Mesodermal cell (in vitro differentiated cells): ENCODE measurements around the gene SLC17A2.
"Not testable (repeated sequence)": the region's sequence is repeated elsewhere in the genome, so short reads cannot be mapped to it uniquely, and the experiment has no call there.

Experiments
- H3K27ac ChIP-seq: 2 replicates; pipeline ENCODE4 v1.7.0; 2013; ENCODE audit warnings: mild to moderate bottlenecking, low read depth, low read length, moderate library complexity; ENCODE audit not compliant: severe bottlenecking
- H3K36me3 ChIP-seq: 2 replicates; pipeline ENCODE4 v1.7.1; 2013; ENCODE audit warnings: mild to moderate bottlenecking, low read length, moderate library complexity; ENCODE audit not compliant: control insufficient read depth, insufficient read depth
- H3K4me1 ChIP-seq: one replicate; pipeline ENCODE4 v1.7.1; 2013; ENCODE audit warnings: mild to moderate bottlenecking, low read length; ENCODE audit not compliant: insufficient read depth, control insufficient read depth, poor library complexity, severe bottlenecking
- H3K4me3 ChIP-seq: 2 replicates; pipeline ENCODE4 v1.7.0; 2013; ENCODE audit warnings: low read length, control low read depth, mild to moderate bottlenecking; ENCODE audit not compliant: insufficient read depth, poor library complexity, severe bottlenecking; ENCODE audit errors: extremely low read depth
- H3K9me3 ChIP-seq: 2 replicates; pipeline ENCODE4 v1.7.1; 2013; ENCODE audit warnings: mild to moderate bottlenecking, low read length, moderate library complexity; ENCODE audit not compliant: control insufficient read depth
- WGBS, 2 experiments: methylation state at CpG; one replicate each; pipeline ENCODE4 v1.1.5; 2013; ENCODE audit warnings: missing lambda C conversion rate in 2 of 2; ENCODE audit not compliant: insufficient coverage in 2 of 2; 5-methylcytosine and 5-hydroxymethylcytosine counted together

SLC17A2 gene

DNA sequence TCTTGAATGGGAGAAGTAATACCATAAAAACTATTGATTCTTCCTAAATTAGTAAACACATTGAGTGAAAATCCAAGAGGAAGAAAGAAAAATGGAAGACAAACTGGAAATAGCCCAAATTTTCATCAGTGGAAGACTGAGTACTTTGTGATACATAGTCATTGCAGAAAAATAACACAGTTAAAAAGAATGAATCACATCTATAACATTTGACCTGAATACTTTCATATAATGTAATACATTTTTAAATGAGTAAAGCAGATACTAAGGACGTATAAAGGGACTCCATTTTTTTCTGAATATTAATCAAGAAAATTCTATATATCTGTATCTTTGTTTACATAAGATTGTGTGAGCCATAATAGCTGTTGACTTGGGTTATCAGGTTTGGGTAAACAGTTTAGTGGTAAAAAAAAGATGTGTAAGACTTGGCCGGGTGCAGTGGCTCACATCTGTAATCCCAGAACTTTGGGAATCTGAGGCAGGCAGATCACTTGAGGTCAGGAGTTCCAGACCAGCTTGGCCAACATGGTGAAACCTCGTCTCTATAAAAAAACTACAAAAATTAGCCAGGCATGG lies 4.3 kb upstream of the SLC17A2 start:
- no peak overlapping the region for H3K27ac ChIP-seq
- 80 to 88% methylated on average over 1 to 2 of the region's 3 CpGs for WGBS, 2 experiments
- H3K4me3 ChIP-seq, result no peak overlapping the region
- H3K4me1 ChIP-seq, result no peaks in the 10 kb centered on the region
- no peaks in the 10 kb centered on the region for H3K36me3 ChIP-seq
- no peaks in the 10 kb centered on the region for H3K9me3 ChIP-seq

- H3K36me3 ChIP-seq, result no peaks in the 10 kb centered on the region
- WGBS, 2 experiments, result 95 to 100% methylated on average over 1 to 2 of the region's 2 CpGs
- H3K4me3 ChIP-seq, result no peak overlapping the region
- H3K27ac ChIP-seq, result no peak overlapping the region
- H3K4me1 ChIP-seq, result no peaks in the 10 kb centered on the region
- H3K9me3 ChIP-seq, result no peaks in the 10 kb centered on the region
Measured at GRCh38 chr6:25934156-25934555, 3.7 kb upstream of the SLC17A2 start.

- WGBS, 2 experiments, result no CpG with 5 or more reads among the region's 1 CpG
- no peak overlapping the region for H3K4me3 ChIP-seq
Measured at GRCh38 chr6:25931411-25931709, 869 bp upstream of the SLC17A2 start.

DNA sequence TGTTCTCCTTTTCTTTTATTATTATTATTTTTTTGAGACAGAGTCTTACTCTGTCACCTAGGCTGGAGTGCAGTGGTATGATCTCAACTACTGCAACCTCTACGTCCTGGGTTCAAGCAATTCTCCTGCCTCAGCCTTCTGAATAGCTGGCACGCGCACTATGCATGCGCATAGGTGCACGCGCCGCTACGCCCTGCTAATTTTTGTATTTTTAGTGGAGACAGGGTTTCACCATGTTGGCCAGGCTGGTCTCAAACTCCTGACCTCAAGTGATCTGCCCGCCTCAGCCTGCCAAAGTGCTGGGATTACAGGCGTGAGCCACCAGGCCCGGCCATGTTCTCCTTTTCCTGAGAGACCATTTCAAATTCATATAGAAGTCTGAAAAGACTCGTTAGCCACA lies 706 bp downstream of the SLC17A2 start:
- not testable (repeated sequence) for H3K36me3 ChIP-seq, H3K4me3 ChIP-seq, H3K27ac ChIP-seq, H3K4me1 ChIP-seq, H3K9me3 ChIP-seq
- WGBS, 2 experiments, result 87 to 90% methylated on average over 5 to 12 of the region's 12 CpGs

More at GRCh38 chr6:25931411-25931709, 869 bp upstream of the SLC17A2 start:
- no peaks in the 10 kb centered on the region for H3K9me3 ChIP-seq
- H3K27ac ChIP-seq, result no peak overlapping the region
- H3K36me3 ChIP-seq, result no peaks in the 10 kb centered on the region
- H3K4me1 ChIP-seq, result no peaks in the 10 kb centered on the region

- H3K36me3 ChIP-seq, result no peaks in the 10 kb centered on the region
- no CpG with 5 or more reads among the region's 4 CpGs for WGBS, 2 experiments
- no peaks in the 10 kb centered on the region for H3K4me1 ChIP-seq
- H3K9me3 ChIP-seq, result no peaks in the 10 kb centered on the region
- no peak overlapping the region for H3K4me3 ChIP-seq
- H3K27ac ChIP-seq, result no peak overlapping the region
Measured at GRCh38 chr6:25928562-25929324, 1.7 kb downstream of the SLC17A2 start.

DNA sequence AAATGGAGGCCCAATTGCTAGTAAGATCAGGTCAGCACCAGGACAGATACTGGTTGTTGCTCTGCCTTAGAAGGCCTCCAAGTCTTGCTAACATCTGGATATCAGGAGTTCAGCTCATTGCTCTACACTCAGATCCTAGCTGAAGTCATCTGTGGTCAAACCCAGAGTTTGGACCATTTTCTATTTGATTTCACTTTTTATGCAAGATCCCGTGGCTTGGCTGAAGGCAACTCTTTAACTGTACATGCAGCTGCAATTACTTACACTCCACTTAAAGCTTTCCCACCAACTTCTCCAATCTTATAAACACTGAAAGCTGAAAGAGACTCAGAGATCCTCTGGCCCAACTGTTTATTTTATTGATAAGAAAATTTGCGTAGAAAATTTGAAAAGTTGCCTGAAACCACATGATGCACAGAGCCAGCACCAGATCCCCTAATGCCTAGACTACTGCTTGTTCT lies 2.7 kb downstream of the SLC17A2 start:
- H3K9me3 ChIP-seq, result no peaks in the 10 kb centered on the region
- WGBS, 2 experiments, result 79 to 100% methylated on average over 1 to 2 of the region's 2 CpGs
- H3K36me3 ChIP-seq, result no peaks in the 10 kb centered on the region
- H3K27ac ChIP-seq, result no peak overlapping the region
- H3K4me1 ChIP-seq, result no peaks in the 10 kb centered on the region
- no peak overlapping the region for H3K4me3 ChIP-seq

DNA sequence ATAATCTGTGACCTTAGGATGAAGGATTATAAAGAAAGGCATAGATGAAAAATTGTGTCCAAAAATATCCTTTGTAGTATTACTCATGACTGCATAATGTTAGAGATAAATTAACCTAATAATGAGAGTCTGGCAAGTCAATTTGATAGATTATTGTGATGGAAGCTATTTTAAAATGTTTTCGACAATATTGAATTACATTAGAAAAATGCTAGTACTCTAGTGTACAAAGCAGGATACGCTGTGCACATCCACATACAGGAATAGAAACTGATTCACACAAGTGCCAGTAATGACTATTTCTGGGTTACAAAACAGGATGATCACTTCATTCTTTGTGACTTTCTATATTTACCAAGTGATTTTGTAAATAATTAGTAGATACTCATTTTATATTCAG lies 3.3 kb downstream of the SLC17A2 start:
- Histone ChIP-seq H3K4me3 (no peak overlapping the region), H3K27ac (no peak overlapping the region), H3K4me1 (no peaks in the 10 kb centered on the region), H3K9me3 (no peaks in the 10 kb centered on the region), H3K36me3 (no peaks in the 10 kb centered on the region)
- 100% methylated on average over 1 of the region's 2 CpGs; no CpG with 5 or more reads in 1 of the 2 experiments for WGBS, 2 experiments

DNA sequence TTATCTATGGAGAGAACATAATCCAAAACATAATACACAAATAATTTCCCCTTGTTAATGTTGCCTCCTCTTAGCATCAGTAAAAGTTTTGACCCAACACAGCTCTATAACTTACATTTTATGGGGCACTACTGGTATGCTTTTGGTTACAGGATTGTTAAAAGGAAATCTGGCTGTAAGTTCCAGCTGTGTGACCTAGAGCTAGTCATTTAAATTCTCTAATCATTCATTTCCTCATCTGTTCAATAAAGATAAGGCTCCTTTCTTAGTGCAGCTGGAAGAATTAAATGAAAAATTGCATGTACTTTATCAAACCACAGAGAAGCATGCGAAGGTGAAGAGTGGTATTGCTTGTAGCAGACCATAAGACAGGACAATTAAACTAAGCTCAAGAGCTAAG lies 4.6 kb downstream of the SLC17A2 start:
- Histone ChIP-seq H3K27ac (no peak overlapping the region), H3K4me1 (no peaks in the 10 kb centered on the region), H3K9me3 (no peaks in the 10 kb centered on the region), H3K4me3 (no peak overlapping the region), H3K36me3 (no peaks in the 10 kb centered on the region)
- WGBS, 2 experiments, result 100% methylated on average over 1 of the region's 1 CpG; no CpG with 5 or more reads in 1 of the 2 experiments

DNA sequence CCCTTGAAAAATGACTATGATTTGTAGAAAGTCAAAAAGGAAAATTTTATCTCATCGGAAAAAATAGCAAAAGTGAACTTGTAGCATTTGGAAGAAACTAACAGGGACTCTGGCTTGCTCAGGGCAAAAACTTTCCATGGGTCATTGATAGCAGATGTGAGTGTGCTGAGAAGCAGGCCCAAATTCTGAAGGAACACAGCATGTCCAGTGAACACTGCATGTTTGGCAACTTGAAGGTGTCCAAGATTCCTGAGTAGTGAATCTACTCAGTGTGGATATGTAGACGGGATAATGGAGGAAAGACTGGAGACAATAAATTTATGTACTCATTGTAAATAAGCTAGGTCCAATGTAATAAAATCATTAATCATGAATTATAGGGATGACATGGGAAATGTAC lies 8.2 kb downstream of the SLC17A2 start:
- Histone ChIP-seq H3K4me1 (no peaks in the 10 kb centered on the region), H3K36me3 (no peaks in the 10 kb centered on the region), H3K9me3 (no peaks in the 10 kb centered on the region), H3K27ac (no peak overlapping the region), H3K4me3 (no peak overlapping the region)
- WGBS, 2 experiments, result 92 to 100% methylated on average over 1 of the region's 2 CpGs

GRCh38 chr6:25921525-25922203 lies 8.8 kb downstream of the SLC17A2 start:
- no peak overlapping the region for H3K4me3 ChIP-seq
- H3K4me1 ChIP-seq, result no peaks in the 10 kb centered on the region
- no peaks in the 10 kb centered on the region for H3K9me3 ChIP-seq
- no peak overlapping the region for H3K27ac ChIP-seq
- no peaks in the 10 kb centered on the region for H3K36me3 ChIP-seq

- Histone ChIP-seq H3K27ac (no peak overlapping the region), H3K4me1 (no peaks in the 10 kb centered on the region), H3K4me3 (no peak overlapping the region), H3K36me3 (no peaks in the 10 kb centered on the region), H3K9me3 (no peaks in the 10 kb centered on the region)
- 90 to 100% methylated on average over 2 of the region's 5 CpGs for WGBS, 2 experiments
Measured at GRCh38 chr6:25919657-25920056, 10.8 kb downstream of the SLC17A2 start.
